BJ (cell line): ENCODE results near the gene NR5A2. TPM values are rescaled to one million over a fixed set of nuclear protein-coding genes. Genes with fewer than 3 reads are reported as not detected.

Experiments used
- CTCF ChIA-PET: fragments of 350-600 bp; formaldehyde crosslinking; extraction: SDS; loops from one replicate; lab custom pipeline; 2021; ENCODE audit warnings: antibody characterized with exemption, inconsistent platforms; lab: Yijun Ruan, JAX
- POLR2A ChIA-PET: fragments of 300-600 bp; sonication (Branson Sonifier 250); formaldehyde crosslinking; extraction: SDS; loops from one replicate; lab custom pipeline; 2021; ENCODE audit warnings: antibody characterized with exemption; lab: Charles Lee
- DNase-seq: peaks from one replicate; pipeline ENCODE4 v3.0.0-alpha.2; 2011; ENCODE audit warnings: low read depth
- H3K27me3 ChIP-seq: 2 replicates; pipeline ENCODE4 v1.6.0; 2011; ENCODE audit warnings: low read length; ENCODE audit not compliant: control insufficient read depth, insufficient read depth
- H3K36me3 ChIP-seq: 2 replicates; pipeline ENCODE4 v1.5.1; 2011; ENCODE audit warnings: low read length; ENCODE audit not compliant: control insufficient read depth, insufficient read depth
- H3K4me3 ChIP-seq: 2 replicates; pipeline ENCODE4 v1.5.1; 2011; ENCODE audit warnings: low read depth, mild to moderate bottlenecking, control low read depth, low read length
- CTCF ChIP-seq: IDR thresholded peaks from 2 replicates; pipeline ENCODE4 v1.5.1; 2011; ENCODE audit warnings: low read depth, mild to moderate bottlenecking, control low read depth, inconsistent platforms, low read length, moderate library complexity; ENCODE audit not compliant: insufficient read depth
- polyA plus RNA-seq: library from polyadenylated mRNA; depleted of rRNA; stranded (reverse); fragments of >200 nt; gene quantifications from 2 replicates; pipeline ENCODE4 v1.2.3, GENCODE V29; 2011

The NR5A2 gene
- polyA plus RNA-seq, 1 experiment: 0.12 TPM

- Histone ChIP-seq H3K4me3 (no peak overlapping the region), H3K36me3 (no peaks in the 10 kb centered on the region), H3K27me3 (peaks cover 31% of the 10 kb centered on the region)
- no peak for DNase-seq
- POLR2A ChIA-PET: no interaction called here
- CTCF ChIA-PET: no interaction called here
- no peak for TF ChIP-seq CTCF
Observed at GRCh38 chr1:200029822-200030152, 2.3 kb downstream of the NR5A2 start.

- CTCF ChIA-PET: no interaction called here
- H3K4me3 ChIP-seq: no peak overlapping the region
- H3K36me3 ChIP-seq: no peaks in the 10 kb centered on the region
- no peak for TF ChIP-seq CTCF
- DNase-seq: no peak
- POLR2A ChIA-PET: no interaction called here
- peaks cover 39% of the 10 kb centered on the region for H3K27me3 ChIP-seq
Observed at GRCh38 chr1:200030791-200031190, 3.3 kb downstream of the NR5A2 start.

GRCh38 chr1:200033511-200034261 lies 6.2 kb downstream of the NR5A2 start:
- CTCF ChIA-PET: no interaction called here
- no peak for DNase-seq
- POLR2A ChIA-PET: interaction anchor here (0.6 kb wide), 1 partner anchor 23 kb away, joined by 3 read pairs; no protein-coding TSS in a partner anchor
- Histone ChIP-seq H3K4me3 (no peak overlapping the region), H3K36me3 (no peaks in the 10 kb centered on the region), H3K27me3 (peaks cover 61% of the 10 kb centered on the region)
- no peak for TF ChIP-seq CTCF

- Histone ChIP-seq H3K4me3 (no peak overlapping the region), H3K36me3 (no peaks in the 10 kb centered on the region), H3K27me3 (peaks cover 61% of the 10 kb centered on the region)
- no peak for DNase-seq
- no peak for TF ChIP-seq CTCF
- CTCF ChIA-PET: no interaction called here
- POLR2A ChIA-PET: interaction anchor here (0.6 kb wide), 1 partner anchor 23 kb away, joined by 3 read pairs; no protein-coding TSS in a partner anchor
Observed at GRCh38 chr1:200034262-200034557, 6.7 kb downstream of the NR5A2 start.

- no peak for DNase-seq
- ChIA-PET POLR2A (no interaction called here), CTCF (no interaction called here)
- Histone ChIP-seq H3K4me3 (no peak overlapping the region), H3K27me3 (peaks cover 59% of the 10 kb centered on the region), H3K36me3 (no peaks in the 10 kb centered on the region)
- TF ChIP-seq CTCF: no peak
Observed at GRCh38 chr1:200034761-200035396, 7.4 kb downstream of the NR5A2 start.
